Right lung (tissue), 5 donors: ENCODE data around the gene HSP90AB1. TPM values are rescaled to one million over a fixed set of nuclear protein-coding genes. Genes with fewer than 3 reads are reported as not detected.
"Not testable (repeated sequence)": the region's sequence is repeated elsewhere in the genome, so short reads cannot be mapped to it uniquely, and the experiment has no call there.

ENCODE experiments used
- DNase-seq, 2 donors: peaks; one replicate each; pipeline ENCODE4 v3.0.0-alpha.2; 2013
- polyA plus RNA-seq, 5 donors: library from polyadenylated mRNA; unstranded; fragments of 120-200 nt; gene quantifications; one replicate each; pipeline versions ENCODE4 v1.2.1 to v1.2.3, GENCODE V29; 2013; ENCODE audit warnings: inconsistent platforms in 1 of 5, low replicate concordance in 1 of 5; ENCODE audit not compliant: insufficient read length in 5 of 5, insufficient read depth in 1 of 5

The HSP90AB1 gene
- polyA plus RNA-seq, 5 donors = 1,058 to 1,493 (median 1,212) TPM

DNA sequence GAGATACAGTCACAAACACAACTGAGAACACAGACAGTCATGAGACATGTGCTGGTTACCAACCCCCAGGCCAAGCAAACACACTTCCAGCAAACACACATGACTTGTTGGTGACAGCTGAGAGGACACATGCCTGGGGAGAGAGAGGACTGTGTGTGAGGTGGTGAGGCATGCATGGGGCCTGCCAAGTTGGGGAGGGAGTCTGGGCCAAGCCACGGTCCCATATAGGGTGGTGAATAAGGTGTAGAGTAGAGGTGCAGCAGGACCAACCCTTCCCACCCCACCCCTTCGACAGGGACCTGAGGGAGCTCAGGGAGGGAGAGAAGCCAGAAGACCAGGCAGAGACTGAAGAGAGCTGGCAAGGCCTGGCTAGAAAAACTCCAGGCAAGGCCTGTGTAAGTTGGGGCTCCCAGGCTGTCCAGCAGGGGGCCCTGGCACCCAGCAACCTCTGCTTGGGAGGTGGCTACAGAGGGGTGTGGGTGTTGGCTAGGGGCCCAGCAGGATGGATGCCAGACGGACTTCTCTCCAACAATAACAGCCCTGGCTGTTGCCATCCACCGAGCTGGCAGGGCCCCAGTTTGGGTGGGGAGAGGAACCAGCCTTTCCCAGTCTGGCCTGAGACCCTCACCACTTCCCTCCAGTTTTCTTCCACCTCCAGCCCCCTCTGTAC is 25.5 kb upstream of the HSP90AB1 start:
- peak in 1 of 2 donors; percentile 81 for DNase-seq

DNA sequence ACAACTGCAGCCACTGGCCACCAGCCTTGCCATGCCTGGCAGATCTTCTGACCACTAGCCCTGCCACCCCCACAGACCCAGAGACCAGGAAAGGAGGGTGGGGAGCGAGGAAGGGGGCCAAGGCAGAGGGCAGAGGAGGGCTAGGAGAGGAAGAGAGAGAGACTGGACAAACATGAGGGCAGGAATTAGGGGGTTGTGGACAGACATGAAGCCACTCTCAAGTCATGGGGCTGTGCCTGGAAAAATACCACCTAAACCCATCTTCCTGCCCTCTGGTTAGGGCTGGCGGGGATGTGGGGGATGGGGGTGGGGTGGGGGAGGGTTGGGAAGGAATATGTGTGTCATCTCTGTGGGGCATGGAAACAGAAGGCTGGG is 25.0 kb upstream of the HSP90AB1 start:
- DNase-seq = no peak

DNA sequence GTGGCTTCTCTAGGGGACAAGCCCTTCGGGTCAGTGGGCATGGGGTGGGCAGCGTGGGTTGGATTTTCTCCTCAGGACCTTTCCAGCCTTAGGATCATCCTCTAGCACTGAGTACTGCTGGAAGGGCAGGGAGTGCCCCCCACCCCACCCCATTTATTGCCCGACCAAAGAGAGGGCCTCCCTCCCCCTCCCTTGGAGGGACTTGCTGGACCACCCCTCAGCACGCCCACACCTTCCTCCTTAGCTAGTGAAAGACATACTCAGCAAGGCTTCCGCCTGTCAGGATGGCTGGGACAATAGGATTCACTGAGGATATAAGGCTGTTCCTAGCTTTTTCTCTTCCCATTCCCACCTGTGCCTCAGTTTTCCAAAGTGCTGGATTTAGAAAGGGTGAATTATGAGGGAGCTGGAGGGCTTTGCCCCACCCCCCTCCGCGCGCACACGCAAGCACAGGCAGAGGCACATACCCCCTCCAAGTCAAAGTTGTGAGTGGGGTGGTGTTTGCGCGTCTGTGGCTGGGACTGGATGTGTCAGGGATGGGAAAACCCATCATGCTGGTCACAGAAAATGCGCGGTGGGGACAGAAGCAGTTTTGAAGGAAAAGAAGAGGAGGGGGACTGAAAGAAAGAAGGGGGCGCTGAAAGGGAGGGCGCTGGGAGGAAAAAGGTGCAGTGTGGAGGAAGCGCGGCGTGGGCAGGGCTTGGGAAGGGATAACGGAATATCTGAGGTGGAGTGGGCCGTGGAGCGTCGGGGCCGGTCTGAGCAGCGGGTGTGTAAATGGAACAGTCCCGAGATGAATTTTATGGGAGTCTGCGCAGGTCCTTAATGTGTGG is 24.2 kb upstream of the HSP90AB1 start:
- DNase-seq = no peak

- DNase-seq = peak in 1 of 2 donors; percentile 53
These were observed 23.4 kb upstream of the HSP90AB1 start, which contains the start of gene SLC29A1 for GRCh38 chr6:44223319-44224028. Gene SLC29A1, plus strand, starts transcription at chr6:44223595. Its CDS starts 3,719 bp downstream, at chr6:44227314.

DNA sequence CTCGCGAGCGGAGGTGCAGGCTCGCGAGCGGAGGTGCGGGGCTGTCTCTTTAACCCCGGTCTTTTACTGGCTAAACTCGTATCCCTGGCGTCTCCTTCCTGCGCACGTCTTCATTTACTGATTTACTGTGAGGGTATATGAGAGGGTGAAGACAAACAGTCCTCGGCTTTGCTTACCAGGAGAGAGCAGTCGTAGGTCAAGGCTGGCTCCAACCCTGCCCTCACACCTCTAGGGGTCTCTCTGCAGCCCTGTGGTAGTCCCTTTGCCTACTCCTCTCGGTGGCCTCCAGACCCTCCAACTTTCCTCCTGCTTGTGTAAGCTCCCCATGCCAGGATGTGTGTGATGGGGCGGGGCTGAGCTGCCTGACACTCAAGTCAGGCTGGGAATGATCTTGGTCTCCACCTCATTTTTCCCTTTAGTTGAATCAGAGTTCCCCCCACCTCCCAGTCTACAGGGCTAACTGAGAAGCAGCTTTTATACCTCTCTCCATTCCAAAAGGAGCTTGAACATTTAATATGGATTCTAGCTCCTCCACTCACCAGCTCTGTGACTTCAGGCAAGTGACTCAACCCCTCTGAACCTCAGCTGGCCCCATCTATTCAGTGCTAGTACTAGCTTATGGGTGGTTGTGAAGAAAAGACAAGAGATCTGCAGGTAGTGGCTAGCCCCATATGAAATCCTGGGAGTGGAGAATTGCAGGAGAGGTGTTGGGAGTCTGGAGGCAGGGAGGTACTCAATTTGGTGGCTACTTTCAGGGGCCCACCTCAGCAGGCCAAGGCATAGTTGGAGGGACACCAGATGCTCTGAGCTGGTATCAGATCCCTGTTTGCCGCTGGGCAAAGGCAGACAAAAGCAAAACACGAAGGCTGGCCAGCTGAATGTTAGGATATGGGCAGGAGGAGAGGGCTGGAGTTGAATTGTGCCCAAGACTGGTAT is 22.6 kb upstream of the HSP90AB1 start:
- no peak for DNase-seq

DNA sequence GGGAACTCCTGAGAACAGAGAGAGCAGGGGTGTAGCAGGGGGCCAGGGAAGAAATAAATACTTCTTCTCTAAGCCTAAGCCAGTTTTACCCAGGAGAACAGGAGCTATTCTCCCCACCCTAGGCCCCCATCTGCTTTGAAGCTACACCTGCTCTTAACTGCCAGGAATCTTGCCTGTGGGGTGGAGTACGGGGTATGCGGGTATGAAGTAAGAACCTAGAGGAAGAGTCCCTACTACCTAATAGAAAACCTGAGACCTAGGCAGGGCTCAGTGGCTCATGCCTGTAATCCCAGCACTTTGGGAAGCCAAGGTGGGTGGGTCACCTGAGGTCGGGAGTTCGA is 22.0 kb upstream of the HSP90AB1 start:
- no peak for DNase-seq

DNA sequence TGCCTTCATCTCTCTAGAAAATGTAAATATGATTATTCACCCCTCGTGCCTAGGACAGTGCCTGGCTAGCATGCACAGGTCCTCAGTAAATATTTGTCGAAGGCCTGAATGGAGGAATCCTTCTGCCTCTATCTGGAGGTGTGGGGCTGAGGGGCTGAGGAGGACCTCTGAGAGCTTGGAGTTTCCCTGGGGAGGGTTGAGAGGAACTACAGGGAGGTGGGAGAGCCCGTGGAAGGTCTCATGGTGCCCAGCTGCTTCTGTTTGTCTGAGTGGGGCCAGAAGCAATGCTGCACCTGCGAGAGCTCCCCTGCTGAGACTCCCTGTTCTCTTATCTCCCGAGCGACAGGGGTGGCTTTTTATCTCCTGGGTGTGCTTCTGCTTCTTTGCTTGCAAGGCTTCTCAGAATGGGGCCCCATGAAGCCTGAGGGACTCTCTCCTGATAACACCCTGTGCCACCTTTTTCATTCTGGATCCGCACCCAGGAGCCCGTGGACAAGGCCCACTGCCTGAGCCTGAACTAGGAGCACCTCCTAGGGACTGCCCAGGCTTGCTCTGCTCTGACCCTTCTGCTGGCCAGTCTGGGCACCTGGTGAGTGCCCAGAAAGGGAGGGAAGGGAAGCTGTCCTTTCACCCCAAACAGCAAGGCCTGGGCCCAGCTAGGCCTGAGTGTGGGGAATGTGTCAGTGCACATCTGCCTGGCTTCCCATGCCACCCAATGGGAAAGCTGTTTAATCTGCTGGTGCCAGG is 21.1 kb upstream of the HSP90AB1 start:
- DNase-seq = no peak

DNA sequence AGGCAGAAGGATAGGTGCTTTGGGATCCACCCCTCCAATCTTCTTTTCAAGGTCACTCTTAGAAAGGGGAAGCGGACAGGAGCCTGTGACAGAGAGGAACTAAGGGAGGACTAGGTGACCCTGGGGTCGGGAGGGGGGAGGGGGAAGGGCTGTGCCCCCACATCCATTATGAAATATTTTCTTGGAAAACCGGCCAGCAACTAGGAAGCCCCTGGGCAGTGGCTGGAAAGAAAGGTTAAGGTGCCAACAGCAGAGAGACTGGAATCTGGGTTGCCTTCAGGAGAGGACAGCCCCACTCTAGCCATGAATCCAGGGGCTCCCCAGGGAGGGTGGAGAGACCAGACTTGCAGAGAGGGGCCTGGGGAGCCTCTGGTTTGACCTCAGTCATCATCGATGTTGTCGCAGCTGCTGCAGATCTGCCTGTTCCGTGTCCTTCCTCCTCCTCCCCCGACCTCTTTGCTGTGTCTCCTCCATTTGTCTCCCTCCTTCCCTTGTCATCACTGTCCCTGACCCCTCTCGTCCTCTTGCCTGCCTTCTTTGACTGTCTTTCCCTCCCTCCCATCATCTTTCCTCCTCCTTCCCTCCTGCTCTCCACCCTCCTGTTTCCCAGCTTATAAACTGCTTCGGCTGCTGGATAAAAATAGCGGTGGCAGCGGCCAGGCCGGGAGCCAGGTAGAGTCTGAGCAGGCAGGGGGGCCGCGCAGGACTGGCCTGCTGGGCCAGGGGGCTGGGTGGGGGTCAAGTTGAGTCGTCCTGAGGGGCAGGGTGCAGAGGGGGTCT is 20.3 kb upstream of the HSP90AB1 start:
- no peak for DNase-seq

DNA sequence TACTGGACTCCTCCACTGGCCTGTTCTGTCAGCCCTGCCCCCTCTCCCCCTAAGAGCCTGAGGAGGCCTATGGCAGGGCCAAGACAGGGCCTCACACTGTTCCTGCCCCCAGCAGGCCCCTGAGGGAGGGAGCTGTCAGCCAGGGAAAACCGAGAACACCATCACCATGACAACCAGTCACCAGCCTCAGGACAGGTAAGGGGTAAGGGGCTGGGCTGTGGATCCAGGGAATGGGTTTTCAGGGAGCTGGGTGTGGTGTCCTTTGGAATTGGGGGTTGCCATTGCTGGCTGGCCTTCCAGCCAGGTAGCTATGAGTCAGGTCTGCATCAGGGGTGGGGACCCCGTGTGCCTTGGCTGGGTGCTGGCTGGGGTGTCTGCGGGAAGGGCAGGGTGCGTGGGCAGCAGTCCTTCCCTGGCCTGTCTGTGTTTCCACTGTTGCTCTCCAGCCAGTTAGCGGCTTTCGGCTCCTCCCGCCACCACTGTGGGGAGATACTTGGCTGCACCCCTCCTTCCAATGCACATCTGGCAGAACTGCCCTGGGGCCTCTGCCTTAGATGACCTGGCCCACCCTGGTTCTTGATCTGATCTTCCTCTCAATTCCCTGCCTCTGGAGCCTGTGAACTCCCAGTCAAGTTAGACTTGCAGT is 19.6 kb upstream of the HSP90AB1 start:
- no peak for DNase-seq

GRCh38 chr6:44228031-44228430 is 18.9 kb upstream of the HSP90AB1 start:
- DNase-seq = no peak

GRCh38 chr6:44228433-44228832 is 18.5 kb upstream of the HSP90AB1 start:
- no peak for DNase-seq

GRCh38 chr6:44228836-44229235 is 18.1 kb upstream of the HSP90AB1 start:
- DNase-seq = no peak

DNA sequence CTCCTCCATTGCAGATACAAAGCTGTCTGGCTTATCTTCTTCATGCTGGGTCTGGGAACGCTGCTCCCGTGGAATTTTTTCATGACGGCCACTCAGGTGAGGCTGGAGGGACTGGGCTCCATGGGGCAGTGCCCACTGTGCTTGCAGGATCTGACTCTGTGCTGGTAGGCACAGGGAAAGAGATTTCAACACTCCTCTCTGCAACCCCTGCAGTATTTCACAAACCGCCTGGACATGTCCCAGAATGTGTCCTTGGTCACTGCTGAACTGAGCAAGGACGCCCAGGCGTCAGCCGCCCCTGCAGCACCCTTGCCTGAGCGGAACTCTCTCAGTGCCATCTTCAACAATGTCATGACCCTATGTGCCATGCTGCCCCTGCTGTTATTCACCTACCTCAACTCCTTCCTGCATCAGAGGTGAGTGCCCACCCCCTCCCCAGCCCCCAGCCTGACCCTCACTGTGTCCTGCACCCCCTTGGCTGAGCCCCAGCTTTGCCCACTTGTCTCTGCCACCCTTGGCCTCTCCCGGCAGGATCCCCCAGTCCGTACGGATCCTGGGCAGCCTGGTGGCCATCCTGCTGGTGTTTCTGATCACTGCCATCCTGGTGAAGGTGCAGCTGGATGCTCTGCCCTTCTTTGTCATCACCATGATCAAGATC is 17.4 kb upstream of the HSP90AB1 start:
- no peak for DNase-seq

GRCh38 chr6:44230034-44230675 is 16.7 kb upstream of the HSP90AB1 start:
- DNase-seq = no peak

GRCh38 chr6:44231426-44231825 is 15.5 kb upstream of the HSP90AB1 start:
- not testable (repeated sequence) for DNase-seq

DNA sequence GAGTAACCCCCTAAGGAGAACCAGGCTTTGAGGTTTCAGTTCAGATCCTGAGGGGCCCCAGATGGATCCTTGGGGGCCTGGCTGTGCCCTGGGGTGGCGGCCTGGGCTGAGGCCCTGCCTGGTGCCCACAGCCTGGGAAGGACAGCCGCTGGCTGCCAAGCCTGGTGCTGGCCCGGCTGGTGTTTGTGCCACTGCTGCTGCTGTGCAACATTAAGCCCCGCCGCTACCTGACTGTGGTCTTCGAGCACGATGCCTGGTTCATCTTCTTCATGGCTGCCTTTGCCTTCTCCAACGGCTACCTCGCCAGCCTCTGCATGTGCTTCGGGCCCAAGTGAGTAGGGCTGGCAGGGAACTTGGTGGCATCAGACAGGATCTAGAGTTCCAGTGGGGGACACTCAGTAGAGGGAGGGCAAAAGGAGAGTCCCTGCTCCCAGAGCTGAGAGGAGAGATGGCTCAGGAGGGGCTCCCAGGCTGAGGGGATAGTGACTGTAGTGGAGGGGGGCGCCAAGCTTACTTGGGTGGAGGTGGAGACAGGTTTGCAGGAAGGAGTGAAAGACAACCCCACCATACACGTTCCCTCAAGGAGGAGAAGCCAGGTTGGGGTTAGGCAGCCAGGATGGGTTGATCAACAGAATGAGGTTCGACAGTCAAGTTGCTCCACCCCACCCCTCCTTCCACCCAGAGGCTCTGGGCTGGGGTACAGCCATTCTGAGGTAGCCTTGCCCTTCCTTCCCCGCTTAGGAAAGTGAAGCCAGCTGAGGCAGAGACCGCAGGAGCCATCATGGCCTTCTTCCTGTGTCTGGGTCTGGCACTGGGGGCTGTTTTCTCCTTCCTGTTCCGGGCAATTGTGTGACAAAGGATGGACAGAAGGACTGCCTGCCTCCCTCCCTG is 14.0 kb upstream of the HSP90AB1 start:
- no peak for DNase-seq

- DNase-seq = no peak
These were observed 13.3 kb upstream of the HSP90AB1 start for GRCh38 chr6:44233567-44234100.
